Osteoblast (primary cell): ENCODE measurements around the gene CHRND. TPM values are rescaled to one million over a fixed set of nuclear protein-coding genes. Genes with fewer than 3 reads are reported as not detected.
A peak's percentile ranks its signal among the peaks of the same experiment; 100 is the strongest.

ENCODE experiments used
- DNase-seq: peaks from one replicate; pipeline ENCODE4 v3.0.0; 2011; ENCODE audit warnings: low spot score, mixed read lengths; ENCODE audit not compliant: insufficient read length; ENCODE audit errors: missing footprints
- H2AFZ ChIP-seq: 2 replicates; pipeline ENCODE4 v1.6.0; 2011; ENCODE audit warnings: mild to moderate bottlenecking, low read length
- H3K27ac ChIP-seq: 2 replicates; pipeline ENCODE4 v1.5.1; 2011; ENCODE audit warnings: mild to moderate bottlenecking, low read depth, low read length, moderate library complexity
- H3K27me3 ChIP-seq: 2 replicates; pipeline ENCODE4 v1.6.0; 2012; ENCODE audit warnings: mild to moderate bottlenecking, control low read depth, inconsistent platforms, low read length, moderate library complexity; ENCODE audit not compliant: insufficient read depth
- H3K36me3 ChIP-seq: 2 replicates; pipeline ENCODE4 v1.5.1; 2011; ENCODE audit warnings: mild to moderate bottlenecking, low read length, control low read depth, moderate library complexity; ENCODE audit not compliant: insufficient read depth
- H3K4me1 ChIP-seq: 2 replicates; pipeline ENCODE4 v1.5.1; 2011; ENCODE audit warnings: mild to moderate bottlenecking, low read length, control low read depth, moderate library complexity; ENCODE audit not compliant: insufficient read depth
- H3K4me2 ChIP-seq: 2 replicates; pipeline ENCODE4 v1.6.0; 2011; ENCODE audit warnings: mild to moderate bottlenecking, low read length; ENCODE audit not compliant: insufficient read depth
- H3K4me3 ChIP-seq: fragments of 200-600 bp; sonication (generic); 3 replicates; pipeline ENCODE4 v1.5.1; 2012; ENCODE audit warnings: mild to moderate bottlenecking, low read length, inconsistent platforms; ENCODE audit not compliant: insufficient read depth
- H3K79me2 ChIP-seq: 2 replicates; pipeline ENCODE4 v1.6.0; 2012; ENCODE audit warnings: mild to moderate bottlenecking, low read length, control low read depth, inconsistent platforms; ENCODE audit not compliant: insufficient read depth
- H3K9me3 ChIP-seq: 2 replicates; pipeline ENCODE4 v1.5.1; 2011; ENCODE audit warnings: low read depth, low read length, control low read depth
- H4K20me1 ChIP-seq: 2 replicates; pipeline ENCODE4 v1.6.0; 2012; ENCODE audit warnings: mild to moderate bottlenecking, low read length, control low read depth; ENCODE audit not compliant: insufficient read depth
- CTCF ChIP-seq: IDR thresholded peaks from 2 replicates; pipeline ENCODE4 v1.5.1; 2011; ENCODE audit warnings: mild to moderate bottlenecking, low read depth, low read length, moderate library complexity; ENCODE audit errors: extremely low read depth
- total RNA-seq: library from RNA; depleted of rRNA; stranded (reverse); fragments of >200 nt; gene quantifications from 2 replicates; pipeline ENCODE4 v1.2.3, GENCODE V29; 2012

Gene CHRND
- total RNA-seq, 1 donor = not detected

GRCh38 chr2:232482301-232483238, 43.4 kb upstream of the CHRND start:
- Histone ChIP-seq H2AFZ (no peak overlapping the region), H3K4me2 (no peak overlapping the region), H3K36me3 (no peaks in the 10 kb centered on the region), H3K27ac (no peak overlapping the region), H3K9me3 (no peaks in the 10 kb centered on the region), H3K4me1 (no peaks in the 10 kb centered on the region), H4K20me1 (no peaks in the 10 kb centered on the region), H3K79me2 (no peaks in the 10 kb centered on the region), H3K4me3 (no peak overlapping the region), H3K27me3 (peaks cover 33% of the 10 kb centered on the region)
- peak; percentile 39 for DNase-seq
- no peak for TF ChIP-seq CTCF

GRCh38 chr2:232483311-232483922, 42.5 kb upstream of the CHRND start:
- no peaks in the 10 kb centered on the region for H3K79me2 ChIP-seq
- no peaks in the 10 kb centered on the region for H3K36me3 ChIP-seq
- H3K9me3 ChIP-seq = no peaks in the 10 kb centered on the region
- H3K27me3 ChIP-seq = peaks cover 35% of the 10 kb centered on the region
- H3K4me2 ChIP-seq = no peak overlapping the region
- H3K4me1 ChIP-seq = no peaks in the 10 kb centered on the region
- DNase-seq = peak; percentile 84
- no peak overlapping the region for H3K27ac ChIP-seq
- H2AFZ ChIP-seq = no peak overlapping the region
- peaks cover 4% of the 10 kb centered on the region for H4K20me1 ChIP-seq
- no peak for TF ChIP-seq CTCF
- H3K4me3 ChIP-seq = no peak overlapping the region

GRCh38 chr2:232483923-232484627, 41.9 kb upstream of the CHRND start:
- no peak overlapping the region for H3K4me3 ChIP-seq
- H2AFZ ChIP-seq = no peak overlapping the region
- no peak overlapping the region for H3K27ac ChIP-seq
- H3K27me3 ChIP-seq = peaks cover 41% of the 10 kb centered on the region
- H3K9me3 ChIP-seq = no peaks in the 10 kb centered on the region
- DNase-seq = peak; percentile 61
- peaks cover 4% of the 10 kb centered on the region for H4K20me1 ChIP-seq
- TF ChIP-seq CTCF = no peak
- no peaks in the 10 kb centered on the region for H3K79me2 ChIP-seq
- no peaks in the 10 kb centered on the region for H3K36me3 ChIP-seq
- H3K4me1 ChIP-seq = no peaks in the 10 kb centered on the region
- no peak overlapping the region for H3K4me2 ChIP-seq
